OCI-LY3 (cell line): ENCODE measurements around the gene ATP8B3.

Experiments
- CTCF ChIP-seq: fragments of 200-600, 300-600 bp; sonication (generic); IDR thresholded peaks from 2 replicates; pipeline ENCODE4 v1.5.1; 2014; ENCODE audit warnings: antibody characterized with exemption, low read length, low read depth
- EZH2phosphoT487 ChIP-seq: fragments of 200-600 bp; shearing (Covaris generic); IDR thresholded peaks from 2 replicates; pipeline ENCODE4 v1.6.1; 2018; ENCODE audit warnings: antibody characterized with exemption, mixed run types, low read depth

- no peak for TF ChIP-seq CTCF
- TF ChIP-seq EZH2phosphoT487: no peak
Measured at GRCh38 chr19:1823020-1823419, 10.9 kb upstream of the ATP8B3 start.
